Keratinocyte (primary cell): ENCODE data around the gene OPN4. TPM values are rescaled to one million over a fixed set of nuclear protein-coding genes. Genes with fewer than 3 reads are reported as not detected.

Experiments used
- DNase-seq: peaks from one replicate; pipeline ENCODE4 v3.0.0-alpha.2; 2011; ENCODE audit warnings: low read depth, missing footprints, low spot score
- FAIRE-seq: peaks from 2 replicates; lab custom pipeline; 2011; peaks lifted over from hg19 to GRCh38; lab: Jason Lieb, UNC
- H2AFZ ChIP-seq: 2 replicates; pipeline ENCODE4 v1.6.0; 2012; ENCODE audit warnings: low read length, control low read depth, inconsistent platforms; ENCODE audit not compliant: control insufficient read depth
- H3K27ac ChIP-seq: 2 replicates; pipeline ENCODE4 v1.5.1; 2011; ENCODE audit warnings: low read length; ENCODE audit not compliant: control insufficient read depth, insufficient read depth
- H3K27me3 ChIP-seq: 3 replicates; pipeline ENCODE4 v1.6.0; 2011; ENCODE audit warnings: low read length; ENCODE audit not compliant: control insufficient read depth, insufficient read depth; ENCODE audit errors: extremely low read depth
- H3K36me3 ChIP-seq, 2 experiments: 2 replicates in 1 of 2; 3 replicates in 1 of 2; pipeline ENCODE4 v1.5.1; 2011; ENCODE audit warnings: low read length in 2 of 2, mild to moderate bottlenecking in 1 of 2; ENCODE audit not compliant: control insufficient read depth in 2 of 2, insufficient read depth in 2 of 2; ENCODE audit errors: extremely low read depth in 1 of 2
- H3K4me1 ChIP-seq: 3 replicates; pipeline ENCODE4 v1.5.1; 2011; ENCODE audit warnings: low read length; ENCODE audit not compliant: control insufficient read depth, insufficient read depth; ENCODE audit errors: extremely low read depth
- H3K4me2 ChIP-seq: 3 replicates; pipeline ENCODE4 v1.6.0; 2011; ENCODE audit warnings: low read depth, low read length; ENCODE audit not compliant: control insufficient read depth, insufficient read depth; ENCODE audit errors: extremely low read depth
- H3K4me3 ChIP-seq, 3 experiments: fragments of 200-600 bp in 1 of 3; sonication (generic) in 1 of 3; 2 replicates in 2 of 3; 3 replicates in 1 of 3; pipeline ENCODE4 v1.5.1; 2011 to 2016; ENCODE audit warnings: low read length in 3 of 3, mild to moderate bottlenecking in 3 of 3, control low read depth in 2 of 3, inconsistent platforms in 1 of 3, low read depth in 1 of 3, mixed read lengths in 1 of 3, mixed run types in 1 of 3, moderate library complexity in 1 of 3; ENCODE audit not compliant: control insufficient read depth in 2 of 3, insufficient read depth in 2 of 3; ENCODE audit errors: extremely low read depth in 1 of 3
- H3K79me2 ChIP-seq: 2 replicates; pipeline ENCODE4 v1.6.0; 2012; ENCODE audit warnings: low read length; ENCODE audit not compliant: control insufficient read depth, insufficient read depth
- H3K9ac ChIP-seq: 3 replicates; pipeline ENCODE4 v1.6.0; 2011; ENCODE audit warnings: low read length; ENCODE audit not compliant: control insufficient read depth, insufficient read depth; ENCODE audit errors: extremely low read depth
- H3K9me1 ChIP-seq: 3 replicates; pipeline ENCODE4 v1.6.0; 2011; ENCODE audit warnings: low read length; ENCODE audit not compliant: control insufficient read depth, insufficient read depth; ENCODE audit errors: extremely low read depth
- H3K9me3 ChIP-seq: 2 replicates; pipeline ENCODE4 v1.5.1; 2012; ENCODE audit warnings: low read depth, low read length; ENCODE audit not compliant: control insufficient read depth
- H4K20me1 ChIP-seq: 3 replicates; pipeline ENCODE4 v1.6.0; 2011; ENCODE audit warnings: low read length; ENCODE audit not compliant: control insufficient read depth, insufficient read depth; ENCODE audit errors: extremely low read depth
- EZH2 ChIP-seq: IDR thresholded peaks from one replicate; pipeline ENCODE4 v1.6.1; 2012; ENCODE audit warnings: inconsistent platforms, mild to moderate bottlenecking, low read length, moderate library complexity
- dilution Hi-C: fragments of 300-500 bp; cut with MboI; formaldehyde crosslinking; loops from one replicate; pipeline ENCODE4 v1.7.0; 2020; ENCODE audit warnings: low sequenced_read_pairs; ENCODE audit not compliant: extremely low pct_ligation_motif_present
- polyA plus RNA-seq, 5 experiments: library from polyadenylated mRNA; depleted of rRNA in 3 of 5; stranded (reverse) in 3 of 5; stranded (forward) in 1 of 5; unstranded in 1 of 5; fragments of >200 nt; gene quantifications; 1 replicate in 1 of 5; 2 replicates in 3 of 5; 3 replicates in 1 of 5; pipeline versions ENCODE4 v1.2.1 to v1.2.3, GENCODE V29; 2011 to 2012; ENCODE audit warnings: missing spikeins in 2 of 5, low read depth in 1 of 5, low replicate concordance in 1 of 5
- TF ChIP-seq, protein P1 (sequence below), 3 experiments: IDR thresholded peaks in 1 of 3; conservative IDR thresholded peaks in 1 of 3; optimal IDR thresholded peaks in 1 of 3; 2 replicates in 2 of 3; 3 replicates in 1 of 3; pipeline versions ENCODE3 to v1.5.1; 2011; ENCODE audit warnings: low read length in 3 of 3, mild to moderate bottlenecking in 3 of 3, moderate library complexity in 2 of 3, control low read depth in 1 of 3, inconsistent platforms in 1 of 3; ENCODE audit not compliant: insufficient read depth in 2 of 3; ENCODE audit errors: extremely low read depth in 1 of 3

Gene OPN4
- polyA plus RNA-seq, 1 donor (not counting 4 experiments of a cell fraction or from before 2014, with no cell fraction given) = not detected

DNA sequence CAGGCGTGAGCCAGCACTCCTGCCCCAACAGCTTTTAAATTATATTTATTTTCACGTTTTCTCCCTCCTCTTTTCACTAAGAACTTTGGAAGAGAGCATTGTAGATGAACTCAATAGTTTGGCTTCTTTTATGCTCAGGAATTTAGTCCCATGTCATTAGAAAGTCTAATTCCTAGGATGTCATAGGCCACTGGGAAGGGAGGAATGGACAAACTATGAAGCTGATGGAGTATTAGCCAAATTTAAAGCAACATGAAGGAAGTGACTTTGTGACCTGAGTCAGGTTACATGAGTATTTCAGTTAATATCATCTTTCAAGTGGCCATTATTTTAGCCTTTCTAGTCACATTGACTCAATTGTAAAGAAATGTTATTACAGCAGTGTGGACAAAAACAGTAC is 18.0 kb upstream of the OPN4 start:
- Histone ChIP-seq H3K79me2 (no peaks in the 10 kb centered on the region), H3K9ac (no peak overlapping the region), H4K20me1 (no peaks in the 10 kb centered on the region), H3K9me1 (no peaks in the 10 kb centered on the region), H3K4me1 (peaks cover 26% of the 10 kb centered on the region), H2AFZ (no peak overlapping the region), H3K27ac (no peak overlapping the region), H3K4me3 (no peak overlapping the region), H3K27me3 (no peaks in the 10 kb centered on the region), H3K4me2 (no peak overlapping the region), H3K36me3 (no peaks in the 10 kb centered on the region), H3K9me3 (no peaks in the 10 kb centered on the region)
- FAIRE-seq (no peak), DNase-seq (no peak)
- TF ChIP-seq, protein P1, sequence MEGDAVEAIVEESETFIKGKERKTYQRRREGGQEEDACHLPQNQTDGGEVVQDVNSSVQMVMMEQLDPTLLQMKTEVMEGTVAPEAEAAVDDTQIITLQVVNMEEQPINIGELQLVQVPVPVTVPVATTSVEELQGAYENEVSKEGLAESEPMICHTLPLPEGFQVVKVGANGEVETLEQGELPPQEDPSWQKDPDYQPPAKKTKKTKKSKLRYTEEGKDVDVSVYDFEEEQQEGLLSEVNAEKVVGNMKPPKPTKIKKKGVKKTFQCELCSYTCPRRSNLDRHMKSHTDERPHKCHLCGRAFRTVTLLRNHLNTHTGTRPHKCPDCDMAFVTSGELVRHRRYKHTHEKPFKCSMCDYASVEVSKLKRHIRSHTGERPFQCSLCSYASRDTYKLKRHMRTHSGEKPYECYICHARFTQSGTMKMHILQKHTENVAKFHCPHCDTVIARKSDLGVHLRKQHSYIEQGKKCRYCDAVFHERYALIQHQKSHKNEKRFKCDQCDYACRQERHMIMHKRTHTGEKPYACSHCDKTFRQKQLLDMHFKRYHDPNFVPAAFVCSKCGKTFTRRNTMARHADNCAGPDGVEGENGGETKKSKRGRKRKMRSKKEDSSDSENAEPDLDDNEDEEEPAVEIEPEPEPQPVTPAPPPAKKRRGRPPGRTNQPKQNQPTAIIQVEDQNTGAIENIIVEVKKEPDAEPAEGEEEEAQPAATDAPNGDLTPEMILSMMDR (optimal IDR thresholded peaks at IDR 0.05 in 1 of 3, IDR thresholded peaks at IDR 0.05 in 1 of 3, conservative IDR thresholded peaks at IDR 0.05 in 1 of 3; ENCODE audit: extremely low read depth in 1 of 3, insufficient read depth in 2 of 3, low read length in 3 of 3) = no peak
- no peak for TF ChIP-seq EZH2
- dilution Hi-C loops = no loop called here

DNA sequence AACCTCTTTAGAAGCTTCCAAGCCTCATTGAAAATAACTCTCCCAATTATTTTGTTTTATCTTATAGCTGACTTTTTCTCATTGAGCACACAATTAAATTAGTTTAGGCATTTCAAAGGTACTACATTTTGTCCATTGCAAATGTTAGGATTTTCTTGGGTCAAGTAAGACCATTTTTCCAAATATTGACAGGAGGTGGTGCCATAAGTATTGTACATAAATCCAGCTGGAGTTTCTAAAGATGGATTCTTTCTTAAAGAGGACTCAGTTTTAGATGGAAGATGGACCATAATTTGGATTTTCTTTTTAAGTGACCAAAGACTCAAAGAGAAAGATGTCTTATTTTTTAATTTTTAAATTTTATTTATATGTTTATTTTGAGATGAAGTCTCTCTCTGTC is 12.3 kb upstream of the OPN4 start:
- Histone ChIP-seq H4K20me1 (no peaks in the 10 kb centered on the region), H2AFZ (no peak overlapping the region), H3K27ac (no peak overlapping the region), H3K4me2 (no peak overlapping the region), H3K9ac (no peak overlapping the region), H3K4me1 (peaks cover 14% of the 10 kb centered on the region), H3K9me1 (no peaks in the 10 kb centered on the region), H3K36me3 (no peaks in the 10 kb centered on the region), H3K4me3 (no peak overlapping the region), H3K79me2 (no peaks in the 10 kb centered on the region), H3K9me3 (no peaks in the 10 kb centered on the region), H3K27me3 (no peaks in the 10 kb centered on the region)
- FAIRE-seq = no peak
- TF ChIP-seq, protein P1 (optimal IDR thresholded peaks at IDR 0.05 in 1 of 3, IDR thresholded peaks at IDR 0.05 in 1 of 3, conservative IDR thresholded peaks at IDR 0.05 in 1 of 3; ENCODE audit: extremely low read depth in 1 of 3, insufficient read depth in 2 of 3, low read length in 3 of 3) = no peak
- TF ChIP-seq EZH2 = no peak
- DNase-seq = no peak
- dilution Hi-C loops = no loop called here
